Ramos (cell line): ENCODE results near the gene NUDT17.

Source experiments
- in situ Hi-C: fragments of 300-500 bp; cut with MboI; formaldehyde crosslinking; loops from one replicate; pipeline ENCODE4 v1.14.3; 2022; ENCODE audit warnings: low sequenced_read_pairs; ENCODE audit not compliant: unreplicated experiment

The NUDT17 gene

DNA sequence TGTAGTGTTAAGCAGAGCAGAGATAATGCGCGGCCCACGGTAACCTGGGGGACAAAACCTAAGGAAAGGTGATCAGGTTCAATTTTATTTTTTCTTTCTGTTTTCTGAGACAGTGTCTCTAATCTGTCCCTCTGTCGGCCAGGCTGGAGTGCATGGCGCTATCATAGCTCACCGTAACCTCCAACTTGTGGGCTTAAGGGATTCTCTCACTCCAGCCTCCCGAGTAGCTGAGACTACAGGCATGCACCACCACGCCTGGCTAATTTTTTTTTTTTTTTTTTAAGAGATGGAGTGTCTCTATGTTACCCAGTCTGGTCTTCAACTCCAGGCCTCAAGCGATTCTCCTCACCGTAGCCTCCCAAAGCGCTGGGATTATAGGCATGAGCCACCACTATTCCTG is 41.0 kb downstream of the NUDT17 start:
- in situ Hi-C loops = no loop called here

DNA sequence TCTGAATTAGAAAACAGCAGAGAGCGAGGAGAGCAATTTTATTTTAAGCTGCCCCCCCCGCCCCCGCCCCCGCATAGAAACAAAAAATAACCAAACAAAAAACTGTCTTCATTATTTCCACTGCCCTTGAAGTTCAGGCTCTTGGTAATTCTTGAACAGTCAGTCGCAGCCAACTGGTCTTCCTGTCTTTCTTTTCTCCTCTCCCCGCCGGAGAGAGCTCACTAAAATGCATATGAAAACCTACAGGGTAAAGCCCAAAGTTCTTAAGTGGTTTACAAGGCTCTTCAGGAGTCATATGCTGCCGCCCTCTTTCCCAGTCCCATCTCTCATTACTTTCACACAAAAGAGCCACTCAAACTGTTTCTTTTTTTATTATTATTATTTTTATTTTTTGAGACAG is 41.4 kb downstream of the NUDT17 start:
- in situ Hi-C loops = no loop called here

DNA sequence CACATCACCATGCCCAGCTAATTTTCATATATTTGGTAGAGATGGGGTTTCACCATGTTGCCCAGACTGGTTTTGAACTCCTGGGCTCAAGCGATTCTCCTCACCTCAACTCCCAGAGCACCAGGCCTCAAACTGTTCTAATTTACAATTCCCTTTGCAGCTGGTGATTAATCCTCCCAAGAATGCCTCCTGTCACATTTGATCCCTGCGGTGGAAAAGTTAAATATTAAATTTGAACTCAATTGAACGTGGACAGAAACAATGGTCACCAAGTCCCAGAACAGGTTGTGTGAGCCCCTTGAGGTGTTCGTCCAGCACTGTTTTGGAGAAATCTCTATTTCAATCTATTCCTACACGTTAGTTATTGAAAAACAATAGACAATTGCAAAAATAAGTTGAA is 42.2 kb downstream of the NUDT17 start:
- in situ Hi-C loops = no loop called here

DNA sequence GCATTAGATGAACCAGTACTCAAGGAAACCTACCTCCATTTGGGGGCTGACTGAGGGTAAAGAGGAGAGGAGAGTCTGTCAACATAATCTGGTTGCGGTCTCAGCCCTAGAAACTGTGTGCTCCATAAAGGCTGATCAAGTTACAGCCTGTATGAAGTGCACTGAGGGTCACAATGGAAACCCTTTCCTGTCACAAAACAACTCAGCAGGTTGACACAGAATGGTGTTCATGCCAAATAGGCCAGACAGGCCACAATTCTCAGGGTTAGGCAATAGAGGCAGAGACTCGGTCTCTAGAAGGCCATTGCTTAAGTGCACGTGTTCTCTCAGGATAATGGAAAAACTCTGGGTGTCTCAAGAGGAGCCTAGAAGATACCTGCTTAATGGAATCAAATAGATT is 44.3 kb downstream of the NUDT17 start:
- in situ Hi-C loops = loop anchor here (10.0 kb wide), 1 partner anchor 125 kb away; no protein-coding TSS in a partner anchor

DNA sequence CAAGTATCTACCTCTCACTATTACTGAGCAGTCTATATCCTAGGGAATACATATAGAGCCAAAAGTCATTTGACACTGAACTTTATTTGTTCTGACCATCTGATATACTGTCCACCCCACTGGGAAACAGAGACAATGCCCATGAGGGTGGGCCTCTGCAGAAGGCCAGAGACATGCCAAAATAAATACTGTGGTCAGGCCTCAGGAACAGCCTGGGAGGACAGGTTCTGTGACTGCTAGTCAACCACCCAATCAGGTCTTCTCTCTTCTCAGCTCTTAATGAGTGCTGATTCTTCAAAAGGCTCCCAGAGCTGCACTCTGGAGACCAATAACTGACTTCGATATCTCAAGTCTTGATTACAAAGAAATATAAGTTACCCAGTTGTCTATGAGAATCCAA is 45.7 kb downstream of the NUDT17 start:
- in situ Hi-C loops = loop anchor here (10.0 kb wide), 1 partner anchor 124 kb away; no protein-coding TSS in a partner anchor

DNA sequence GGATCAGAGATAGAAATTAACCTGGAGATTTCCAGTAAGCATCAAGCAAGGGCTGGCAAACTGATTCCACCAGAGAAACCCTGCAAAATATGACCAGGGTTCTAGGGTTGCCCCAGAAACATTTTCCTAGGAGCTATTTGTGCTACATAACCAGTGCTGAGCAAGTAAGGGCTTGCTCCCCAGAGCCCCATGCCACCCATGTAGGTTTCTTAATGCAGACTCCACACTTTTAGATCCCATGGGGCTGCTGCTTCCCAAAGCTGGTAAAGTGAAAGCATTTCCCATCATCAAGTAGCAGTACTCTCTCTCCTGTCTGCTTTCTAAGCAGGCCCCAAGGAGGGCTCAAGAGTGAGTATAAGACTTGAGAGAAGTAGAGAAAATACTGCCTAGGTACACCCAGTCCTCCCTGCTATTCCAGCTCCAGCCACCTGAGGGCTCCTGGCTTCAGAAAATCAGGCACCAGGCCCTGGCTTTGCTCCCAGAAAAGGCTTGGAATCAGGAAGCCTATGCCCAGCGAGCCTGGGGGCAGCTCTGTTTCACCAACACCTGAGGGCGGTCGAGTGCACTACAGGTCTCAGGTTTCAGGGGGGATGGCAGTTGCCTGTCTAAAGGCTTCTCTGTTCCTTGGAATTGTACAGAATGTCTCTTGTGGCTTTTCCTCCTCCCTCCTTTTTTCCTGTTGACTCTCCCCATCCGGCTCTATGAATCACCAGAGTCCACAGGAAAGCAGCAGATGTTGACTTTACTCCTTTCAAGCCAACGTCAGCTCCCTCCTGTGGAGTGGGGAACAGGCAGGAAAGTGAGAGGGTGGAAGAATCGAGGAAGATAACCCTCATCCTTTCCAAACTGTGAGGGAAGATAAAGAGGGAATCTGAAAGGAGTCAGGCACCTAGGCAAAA is 46.4 kb downstream of the NUDT17 start:
- in situ Hi-C loops = loop anchor here (10.0 kb wide), 1 partner anchor 123 kb away; no protein-coding TSS in a partner anchor

GRCh38 chr1:145892486-145893087 is 47.2 kb downstream of the NUDT17 start:
- in situ Hi-C loops = loop anchor here (10.0 kb wide), 1 partner anchor 122 kb away; no protein-coding TSS in a partner anchor

DNA sequence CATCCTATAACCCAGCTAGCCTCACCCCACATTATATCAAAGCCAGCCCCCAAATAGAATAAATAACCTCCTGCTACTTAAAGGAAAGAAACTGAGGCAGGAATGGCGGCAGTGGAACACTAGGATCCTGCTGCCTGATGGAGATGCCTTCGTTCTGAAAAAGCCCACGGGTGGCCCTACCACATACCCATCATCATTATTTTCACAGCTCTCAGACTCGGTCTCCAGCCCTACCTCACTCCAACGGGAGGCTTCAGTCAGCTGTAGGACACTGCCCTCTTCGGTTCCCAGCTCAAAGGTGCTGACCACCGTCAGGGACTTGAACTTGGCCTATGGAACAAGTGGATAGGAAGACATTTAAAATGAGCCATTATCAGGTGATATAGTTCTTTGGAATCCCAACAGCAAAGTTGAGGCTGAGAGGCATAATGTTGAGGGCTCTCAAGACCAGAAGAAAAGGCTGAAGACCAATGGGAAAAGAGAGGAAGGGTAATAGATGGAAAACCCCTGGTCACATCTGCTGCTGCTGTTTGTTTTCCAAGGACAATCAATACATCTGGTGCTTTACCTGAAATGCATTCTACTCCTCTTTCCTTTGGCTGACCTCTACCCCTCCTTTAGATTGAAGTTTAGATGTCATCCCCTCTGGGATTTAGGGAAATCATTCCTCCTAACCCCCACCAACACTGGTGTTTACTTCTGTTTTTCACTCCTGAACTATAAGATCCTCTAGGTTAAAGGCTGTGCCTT is 48.1 kb downstream of the NUDT17 start:
- in situ Hi-C loops = loop anchor here (10.0 kb wide), 1 partner anchor 121 kb away; no protein-coding TSS in a partner anchor

- in situ Hi-C loops = loop anchor here (5.0 to 10.0 kb wide), 2 partner anchors 33 to 119 kb away; no protein-coding TSS in a partner anchor
Measured at GRCh38 chr1:145895471-145895870, 50.0 kb downstream of the NUDT17 start.

DNA sequence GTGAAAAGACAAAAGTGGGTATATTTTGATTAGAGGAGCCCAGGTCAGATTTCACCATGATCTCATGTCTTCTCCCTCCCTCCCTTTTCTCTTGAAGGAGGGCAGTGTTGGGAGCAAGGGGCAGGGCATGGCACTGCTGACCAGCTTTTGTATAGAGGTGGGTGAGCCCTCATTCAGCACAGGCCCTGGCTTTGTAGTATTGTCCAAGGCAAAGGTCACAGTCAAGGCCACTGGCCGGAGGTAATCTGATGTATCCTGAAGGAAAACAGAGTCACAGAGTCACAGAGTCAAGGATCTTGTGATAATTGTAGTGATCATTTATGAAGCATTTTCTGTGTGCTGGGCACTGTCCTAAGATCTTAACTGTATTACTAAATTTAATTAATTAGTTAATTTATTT is 52.5 kb downstream of the NUDT17 start:
- in situ Hi-C loops = loop anchor here (5.0 to 10.0 kb wide), 2 partner anchors 36 to 117 kb away; no protein-coding TSS in a partner anchor
